ENCODE data around the gene HELB. TPM values are rescaled to one million over a fixed set of nuclear protein-coding genes. Genes with fewer than 3 reads are reported as not detected.

HELB gene
- total and polyA plus RNA-seq, 2 of the 4 experiments (the other 2 are of a cell fraction): 0.72 to 2.9 TPM

GRCh38 chr12:66341126-66341525 lies 38.8 kb downstream of the HELB start:
- Histone ChIP-seq H3K14ac (replicated peaks; ENCODE audit: low read depth, low read length) (no peak overlapping the region), H2BK120ac (ENCODE audit: low read depth, low read length) (no peak overlapping the region), H4K5ac (ENCODE audit: low read depth, low read length) (no peak overlapping the region), H4K91ac (ENCODE audit: insufficient read depth, low read depth, low read length) (no peak overlapping the region), H3K18ac (ENCODE audit: low read depth, low read length) (no peak overlapping the region), H3K27ac (ENCODE audit: insufficient read depth, low read length) (no peak overlapping the region), H2BK15ac (ENCODE audit: low read depth, low read length) (no peak overlapping the region), H3K56ac (ENCODE audit: extremely low read depth, insufficient read depth, low read length) (no peak overlapping the region), H3K9me3 (ENCODE audit: control insufficient read depth, insufficient read depth, low read length) (peaks cover 7% of the 10 kb centered on the region), H3K79me1 (ENCODE audit: low read depth in 1 of 2, low read length in 2 of 2) (no peaks in the 10 kb centered on the region), H4K20me1 (ENCODE audit: insufficient read depth, low read length) (no peaks in the 10 kb centered on the region), H4K8ac (ENCODE audit: low read depth in 2 of 2, low read length in 2 of 2) (no peak overlapping the region), H3K4me2 (ENCODE audit: low read depth, low read length) (no peak overlapping the region), H3K4me1 (ENCODE audit: control insufficient read depth, insufficient read depth, low read length) (no peaks in the 10 kb centered on the region), H2AK9ac (replicated peaks; ENCODE audit: low read depth, low read length, poor library complexity) (no peak overlapping the region), H2AK5ac (ENCODE audit: low read depth, low read length) (no peak overlapping the region), H3K23ac (ENCODE audit: low read depth, low read length) (no peak overlapping the region), H2AFZ (replicated peaks; ENCODE audit: low read length, poor library complexity) (no peak overlapping the region), H3K9ac (ENCODE audit: low read depth, low read length) (no peak overlapping the region), H3K4ac (ENCODE audit: low read depth, low read length) (no peak overlapping the region), H2BK20ac (ENCODE audit: low read depth, low read length) (no peak overlapping the region), H3K36me3 (ENCODE audit: control insufficient read depth, insufficient read depth, low read length) (peaks cover 8% of the 10 kb centered on the region), H3K9me1 (ENCODE audit: insufficient read depth, low read length) (no peaks in the 10 kb centered on the region), H3K4me3 (ENCODE audit: insufficient read depth, low read depth, low read length) (no peak overlapping the region), H2BK5ac (ENCODE audit: low read depth, low read length, poor library complexity, severe bottlenecking) (no peak overlapping the region), H3K27me3 (ENCODE audit: control insufficient read depth, insufficient read depth, low read length) (no peaks in the 10 kb centered on the region)
- TF ChIP-seq, protein P1, sequence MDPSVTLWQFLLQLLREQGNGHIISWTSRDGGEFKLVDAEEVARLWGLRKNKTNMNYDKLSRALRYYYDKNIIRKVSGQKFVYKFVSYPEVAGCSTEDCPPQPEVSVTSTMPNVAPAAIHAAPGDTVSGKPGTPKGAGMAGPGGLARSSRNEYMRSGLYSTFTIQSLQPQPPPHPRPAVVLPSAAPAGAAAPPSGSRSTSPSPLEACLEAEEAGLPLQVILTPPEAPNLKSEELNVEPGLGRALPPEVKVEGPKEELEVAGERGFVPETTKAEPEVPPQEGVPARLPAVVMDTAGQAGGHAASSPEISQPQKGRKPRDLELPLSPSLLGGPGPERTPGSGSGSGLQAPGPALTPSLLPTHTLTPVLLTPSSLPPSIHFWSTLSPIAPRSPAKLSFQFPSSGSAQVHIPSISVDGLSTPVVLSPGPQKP (IDR thresholded peaks at IDR 0.05; ENCODE audit: borderline replicate concordance, low read depth, low read length): no peak
- TF ChIP-seq MAFK (IDR thresholded peaks at IDR 0.05; ENCODE audit: low read depth, low read length) (no peak), NFE2L2 (IDR thresholded peaks at IDR 0.05; ENCODE audit: low read depth, low read length) (no peak), RCOR1 (IDR thresholded peaks at IDR 0.05; ENCODE audit: insufficient replicate concordance, low read length) (no peak), POLR2A (IDR thresholded peaks at IDR 0.05; ENCODE audit: low read depth, low read length) (no peak), MAZ (IDR thresholded peaks at IDR 0.05; ENCODE audit: borderline replicate concordance, low read depth, low read length) (no peak), RFX5 (IDR thresholded peaks at IDR 0.05; ENCODE audit: low read depth, low read length) (no peak), RAD21 (IDR thresholded peaks at IDR 0.05; ENCODE audit: low read length) (no peak), SMC3 (IDR thresholded peaks at IDR 0.05; ENCODE audit: low read depth, low read length) (no peak), MXI1 (IDR thresholded peaks at IDR 0.05; ENCODE audit: borderline replicate concordance, low read depth, low read length) (no peak), FOS (IDR thresholded peaks at IDR 0.05; ENCODE audit: low read depth, low read length) (no peak), CEBPB (IDR thresholded peaks at IDR 0.05; ENCODE audit: low read depth, low read length) (no peak), BHLHE40 (IDR thresholded peaks at IDR 0.05; ENCODE audit: low read depth, low read length) (no peak), CHD1 (IDR thresholded peaks at IDR 0.05; ENCODE audit: low read depth, low read length) (no peak)
- TF ChIP-seq, protein P2, sequence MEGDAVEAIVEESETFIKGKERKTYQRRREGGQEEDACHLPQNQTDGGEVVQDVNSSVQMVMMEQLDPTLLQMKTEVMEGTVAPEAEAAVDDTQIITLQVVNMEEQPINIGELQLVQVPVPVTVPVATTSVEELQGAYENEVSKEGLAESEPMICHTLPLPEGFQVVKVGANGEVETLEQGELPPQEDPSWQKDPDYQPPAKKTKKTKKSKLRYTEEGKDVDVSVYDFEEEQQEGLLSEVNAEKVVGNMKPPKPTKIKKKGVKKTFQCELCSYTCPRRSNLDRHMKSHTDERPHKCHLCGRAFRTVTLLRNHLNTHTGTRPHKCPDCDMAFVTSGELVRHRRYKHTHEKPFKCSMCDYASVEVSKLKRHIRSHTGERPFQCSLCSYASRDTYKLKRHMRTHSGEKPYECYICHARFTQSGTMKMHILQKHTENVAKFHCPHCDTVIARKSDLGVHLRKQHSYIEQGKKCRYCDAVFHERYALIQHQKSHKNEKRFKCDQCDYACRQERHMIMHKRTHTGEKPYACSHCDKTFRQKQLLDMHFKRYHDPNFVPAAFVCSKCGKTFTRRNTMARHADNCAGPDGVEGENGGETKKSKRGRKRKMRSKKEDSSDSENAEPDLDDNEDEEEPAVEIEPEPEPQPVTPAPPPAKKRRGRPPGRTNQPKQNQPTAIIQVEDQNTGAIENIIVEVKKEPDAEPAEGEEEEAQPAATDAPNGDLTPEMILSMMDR (conservative IDR thresholded peaks at IDR 0.05; ENCODE audit: low read depth, low read length): no peak
- TF ChIP-seq, protein P3, sequence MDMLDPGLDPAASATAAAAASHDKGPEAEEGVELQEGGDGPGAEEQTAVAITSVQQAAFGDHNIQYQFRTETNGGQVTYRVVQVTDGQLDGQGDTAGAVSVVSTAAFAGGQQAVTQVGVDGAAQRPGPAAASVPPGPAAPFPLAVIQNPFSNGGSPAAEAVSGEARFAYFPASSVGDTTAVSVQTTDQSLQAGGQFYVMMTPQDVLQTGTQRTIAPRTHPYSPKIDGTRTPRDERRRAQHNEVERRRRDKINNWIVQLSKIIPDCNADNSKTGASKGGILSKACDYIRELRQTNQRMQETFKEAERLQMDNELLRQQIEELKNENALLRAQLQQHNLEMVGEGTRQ (IDR thresholded peaks at IDR 0.05; ENCODE audit: low read depth, low read length): no peak
- ChIA-PET CTCF (no interaction called here), POLR2A (ENCODE audit: unreplicated experiment) (no interaction called here)
- DNase-seq: no peak
- BruUV-seq (replicated peaks): no TSS peak
- WGBS, 2 experiments (ENCODE audit: extremely low coverage in 2 of 2, insufficient read length in 1 of 2): 100% methylated on average over 2 of the region's 4 CpGs; no CpG with 5 or more reads in 1 of the 2 experiments
- no peak for ATAC-seq (ENCODE audit: low read depth)
- intact Hi-C loops (cut with micrococcal nuclease): no loop called here
- dilution Hi-C loops (cut with HindIII; ENCODE audit: low sequenced_read_pairs, unreplicated experiment): no loop called here
- in situ Hi-C loops (cut with MboI; ENCODE audit: low sequenced_read_pairs): no loop called here
